Tibial nerve (tissue), 3 donors: ENCODE data around the gene NDFIP2.

Source experiments
- EP300 ChIP-seq, 2 donors: sonication (generic); formaldehyde crosslinking; IDR thresholded peaks; one replicate each; pipeline ENCODE4 v1.6.1; 2017; ENCODE audit warnings: antibody characterized with exemption in 2 of 2, mild to moderate bottlenecking in 1 of 2
- POLR2A ChIP-seq, 2 donors: fragments of 450-650 bp; IDR thresholded peaks; one replicate each; pipeline ENCODE4 v1.6.1; 2017; ENCODE audit warnings: antibody characterized with exemption in 2 of 2, mild to moderate bottlenecking in 2 of 2, moderate library complexity in 2 of 2

DNA sequence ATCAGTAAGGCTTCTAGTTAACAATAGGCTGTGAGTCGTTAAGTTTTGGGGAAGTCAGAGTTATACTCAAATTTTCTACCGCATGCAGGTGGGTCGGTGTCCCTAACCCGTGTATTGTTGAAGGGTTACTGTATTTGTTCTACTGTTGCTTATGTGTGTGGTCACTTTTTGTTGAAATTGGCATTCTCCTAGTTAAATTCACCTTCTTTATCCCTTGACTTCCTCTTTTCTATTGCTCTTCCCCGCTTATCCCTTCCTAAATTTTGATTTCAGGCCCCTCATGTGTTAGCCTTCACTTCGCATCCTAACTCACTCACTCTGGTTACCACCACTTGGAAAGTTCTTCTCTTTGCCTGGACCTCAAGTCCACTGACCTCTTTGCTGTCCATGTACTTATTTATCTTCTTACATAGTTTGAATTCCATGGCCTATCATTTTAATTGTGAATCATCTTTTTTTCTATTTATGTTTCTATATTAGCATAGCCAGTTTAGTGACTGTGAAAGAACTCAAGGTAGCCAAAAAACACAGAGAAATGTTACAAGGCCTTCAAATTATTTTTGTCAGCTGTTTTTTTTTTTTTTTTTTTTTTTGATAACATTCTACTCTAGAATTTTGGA is 52.9 kb downstream of the NDFIP2 start:
- no peak for TF ChIP-seq POLR2A (IDR thresholded peaks at IDR 0.05)
- no peak for TF ChIP-seq EP300 (IDR thresholded peaks at IDR 0.05)
